Right cardiac atrium (tissue), 5 donors: ENCODE data around the gene MAP3K3. TPM values are rescaled to one million over a fixed set of nuclear protein-coding genes. Genes with fewer than 3 reads are reported as not detected.
A peak's percentile ranks its signal among the peaks of the same experiment; 100 is the strongest.

ENCODE experiments used
- ATAC-seq, 2 donors: fragments of 200-7000 bp; cut with Tn5 transposase; one replicate each; pipeline versions ENCODE4 v1.8.0 to v1.9.1; 2020; ENCODE audit warnings: moderate library complexity in 2 of 2, mild to moderate bottlenecking in 1 of 2
- DNase-seq, 3 donors: peaks; one replicate each; pipeline ENCODE4 v3.0.0-alpha.2; 2020
- H3K27ac ChIP-seq: one replicate; pipeline ENCODE4 v1.5.1; 2013; ENCODE audit warnings: mild to moderate bottlenecking, low read length, control low read depth, moderate library complexity
- H3K27me3 ChIP-seq: one replicate; pipeline ENCODE4 v1.6.1; 2013; ENCODE audit not compliant: control insufficient read depth, insufficient read depth
- H3K4me1 ChIP-seq: one replicate; pipeline ENCODE4 v1.6.1; 2013; ENCODE audit warnings: low read length; ENCODE audit not compliant: control insufficient read depth, insufficient read depth
- H3K4me3 ChIP-seq: one replicate; pipeline ENCODE4 v1.5.1; 2013; ENCODE audit warnings: low read length, control low read depth
- H3K9me3 ChIP-seq: one replicate; pipeline ENCODE4 v1.6.1; 2013; ENCODE audit warnings: low read length; ENCODE audit not compliant: control insufficient read depth
- WGBS: extraction: QIAGEN DNeasy Blood & Tissue Kit; methylation state at CpG from one replicate; pipeline ENCODE4 v1.1.7; 2013; 5-methylcytosine and 5-hydroxymethylcytosine counted together
- intact Hi-C, 4 donors: fragments of 100-400 bp; cut with DNase I; formaldehyde crosslinking; loops; one replicate each; pipeline versions ENCODE4 v1.11.0 to v1.14.0; 2022 to 2023
- polyA plus RNA-seq: library from polyadenylated mRNA; stranded (reverse); fragments of 200-250 nt; gene quantifications from one replicate; pipeline ENCODE4 v1.2.3, GENCODE V29; 2013
- total RNA-seq, 4 donors: library from RNA; stranded (reverse); fragmentation: NEBNext Ultra II Directional; extraction: Animal tissue kit (Norgen Biotek cat#: 25700); gene quantifications; one replicate each; pipeline ENCODE4 v1.2.1, GENCODE V29; 2021
- donor health status: healthy with polysubstance abuse.
- donor health status: DM: no; HTN: yes; CAD: no.
- donor health status: DM: no; HTN: no; CAD: no.
- donor health status: DM: no; HTN: yes; CAD: no; lungs with severe emphysema.
- donor health status: DM: yes; HTN: yes; CAD: no.

The MAP3K3 gene
- total and polyA plus RNA-seq, 5 donors = 32.6 to 51.0 (median 47.5) TPM

DNA sequence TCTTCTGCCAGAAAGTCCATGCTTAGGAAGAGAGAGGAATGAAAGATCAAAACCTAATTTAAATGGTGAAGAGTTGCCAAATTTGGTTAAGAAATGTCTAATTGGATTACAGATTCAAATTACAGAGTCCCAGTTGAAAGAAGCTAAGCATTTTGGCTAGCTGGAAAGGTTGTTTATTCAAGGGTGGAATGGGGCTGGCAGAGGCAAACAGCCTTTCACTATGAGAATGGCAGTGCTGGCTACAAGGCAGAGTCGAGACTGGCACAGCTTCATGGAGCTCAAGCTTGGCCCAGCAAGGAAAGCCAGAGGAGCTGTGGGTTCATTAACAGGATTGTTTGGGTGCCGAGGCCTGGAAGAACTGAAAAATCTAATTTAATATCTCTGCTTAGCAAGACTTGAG, 13.6 kb downstream of the MAP3K3 start:
- ATAC-seq = no peak
- H3K4me1 ChIP-seq = peaks cover 7% of the 10 kb centered on the region
- H3K27me3 ChIP-seq = no peaks in the 10 kb centered on the region
- H3K4me3 ChIP-seq = no peak overlapping the region
- 86% methylated on average over 2 of the region's 2 CpGs for WGBS
- intact Hi-C loops = no loop called here
- H3K27ac ChIP-seq = no peak overlapping the region
- DNase-seq = no peak
- H3K9me3 ChIP-seq = no peaks in the 10 kb centered on the region

DNA sequence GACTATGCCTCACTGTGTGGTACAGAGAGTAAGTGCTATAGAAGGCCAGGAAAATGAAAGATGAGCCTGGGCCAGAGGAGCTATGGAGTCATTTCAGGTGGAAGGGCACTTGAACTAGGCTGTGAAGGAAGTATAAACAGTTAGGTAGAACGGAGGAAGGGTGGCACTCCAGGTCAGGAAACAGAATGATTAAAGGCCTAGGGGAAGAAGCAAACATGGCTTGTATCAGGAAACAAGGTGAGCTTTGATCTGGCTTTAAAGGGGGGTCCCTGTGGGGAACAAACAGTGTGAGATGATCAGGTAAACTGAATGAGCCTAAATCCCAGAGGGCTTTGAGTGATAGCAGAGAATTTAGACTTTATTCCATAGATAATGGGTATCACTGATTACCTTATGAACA, 16.9 kb downstream of the MAP3K3 start:
- Histone ChIP-seq H3K9me3 (no peaks in the 10 kb centered on the region), H3K27ac (no peak overlapping the region), H3K27me3 (no peaks in the 10 kb centered on the region), H3K4me3 (no peak overlapping the region), H3K4me1 (peaks cover 7% of the 10 kb centered on the region)
- DNase-seq (no peak), ATAC-seq (no peak)
- intact Hi-C loops = no loop called here
- WGBS = 52% methylated on average over 1 of the region's 1 CpG

DNA sequence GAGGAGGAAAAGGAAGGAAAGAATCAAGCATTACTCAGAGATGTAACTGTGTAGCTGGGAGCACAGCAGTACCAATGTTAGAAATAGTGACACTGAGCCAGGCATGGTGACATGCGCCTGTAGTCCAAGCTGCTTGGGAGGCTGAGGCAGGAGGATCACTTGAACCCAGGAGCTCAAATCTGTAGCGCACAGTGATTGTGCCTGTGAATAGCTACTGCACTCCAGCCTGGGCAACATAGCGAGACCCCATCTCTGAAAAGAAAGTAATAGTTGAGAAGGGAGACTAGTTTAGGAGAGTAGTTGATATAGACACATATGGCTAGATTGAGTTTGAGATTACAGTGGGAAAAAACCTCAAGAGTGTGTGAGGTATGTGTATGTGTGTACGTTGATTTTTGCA, 17.8 kb downstream of the MAP3K3 start:
- intact Hi-C loops = no loop called here
- no peak overlapping the region for H3K27ac ChIP-seq
- H3K4me1 ChIP-seq = peaks cover 5% of the 10 kb centered on the region
- H3K27me3 ChIP-seq = no peaks in the 10 kb centered on the region
- DNase-seq (no peak), ATAC-seq (no peak)
- no peaks in the 10 kb centered on the region for H3K9me3 ChIP-seq
- WGBS = 98% methylated on average over 4 of the region's 4 CpGs
- no peak overlapping the region for H3K4me3 ChIP-seq

DNA sequence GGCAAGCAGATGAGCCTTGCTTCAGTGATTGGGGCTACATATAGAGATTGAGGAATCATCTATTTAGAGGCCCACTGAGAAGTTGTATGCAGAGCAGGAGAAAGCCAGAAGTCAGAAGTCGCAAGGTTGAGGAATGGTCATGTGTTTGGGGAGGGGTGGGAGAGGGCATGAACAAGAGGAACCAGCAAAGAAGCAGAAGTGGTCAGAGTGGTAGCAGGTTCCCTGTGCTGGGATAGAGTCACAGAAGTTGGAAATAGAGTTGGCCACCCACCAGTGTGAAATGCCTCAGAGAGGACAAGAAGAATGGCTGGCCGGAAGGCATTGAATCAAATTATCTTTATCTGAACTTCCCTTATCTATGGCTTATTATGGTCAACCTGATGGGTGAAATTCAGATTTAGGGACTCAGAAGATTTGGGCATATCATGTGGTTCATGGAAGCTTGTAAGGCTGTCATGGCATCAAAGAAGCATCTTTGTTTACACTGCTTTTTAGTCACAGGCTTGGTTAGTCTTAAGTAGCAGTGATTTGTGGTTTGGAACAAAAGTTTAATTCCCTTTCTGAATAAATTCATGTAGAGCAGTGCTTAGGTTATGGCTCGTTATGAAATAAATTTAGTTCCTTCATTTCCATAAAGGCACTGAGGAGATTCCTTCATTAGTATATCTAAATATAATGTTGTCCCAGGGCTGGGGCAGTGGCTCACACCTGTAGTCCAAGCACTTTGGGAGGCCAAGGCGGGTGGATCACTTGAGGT, 19.7 kb downstream of the MAP3K3 start:
- Histone ChIP-seq H3K4me1 (peaks cover 8% of the 10 kb centered on the region), H3K27ac (no peak overlapping the region), H3K27me3 (no peaks in the 10 kb centered on the region), H3K4me3 (no peak overlapping the region), H3K9me3 (no peaks in the 10 kb centered on the region)
- ATAC-seq (peak; percentile 73 to 76), DNase-seq (no peak)
- intact Hi-C loops = no loop called here
- WGBS = 79% methylated on average over 4 of the region's 4 CpGs

DNA sequence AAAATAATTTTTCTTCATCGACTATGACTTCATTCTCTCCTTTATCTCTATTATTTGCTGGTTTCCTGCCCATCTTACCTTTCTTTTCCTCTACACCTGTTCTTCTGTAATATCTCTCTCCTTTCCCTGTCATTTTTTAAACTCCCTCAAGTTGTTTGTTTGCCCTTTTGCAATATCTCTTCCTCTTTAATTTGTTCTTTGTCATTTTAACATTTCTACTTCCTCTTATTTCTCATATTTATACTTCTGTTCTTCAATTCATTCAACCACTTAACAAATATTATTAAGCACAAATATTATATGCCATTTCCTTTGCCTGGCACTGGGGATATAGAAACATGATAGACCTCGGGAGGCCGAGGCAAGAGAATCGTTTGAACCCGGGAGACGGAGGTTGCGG, 22.6 kb downstream of the MAP3K3 start:
- WGBS = 92% methylated on average over 7 of the region's 7 CpGs
- Histone ChIP-seq H3K4me1 (peaks cover 8% of the 10 kb centered on the region), H3K27me3 (no peaks in the 10 kb centered on the region), H3K9me3 (no peaks in the 10 kb centered on the region), H3K27ac (no peak overlapping the region), H3K4me3 (no peak overlapping the region)
- no peak for ATAC-seq
- intact Hi-C loops = no loop called here
- no peak for DNase-seq

DNA sequence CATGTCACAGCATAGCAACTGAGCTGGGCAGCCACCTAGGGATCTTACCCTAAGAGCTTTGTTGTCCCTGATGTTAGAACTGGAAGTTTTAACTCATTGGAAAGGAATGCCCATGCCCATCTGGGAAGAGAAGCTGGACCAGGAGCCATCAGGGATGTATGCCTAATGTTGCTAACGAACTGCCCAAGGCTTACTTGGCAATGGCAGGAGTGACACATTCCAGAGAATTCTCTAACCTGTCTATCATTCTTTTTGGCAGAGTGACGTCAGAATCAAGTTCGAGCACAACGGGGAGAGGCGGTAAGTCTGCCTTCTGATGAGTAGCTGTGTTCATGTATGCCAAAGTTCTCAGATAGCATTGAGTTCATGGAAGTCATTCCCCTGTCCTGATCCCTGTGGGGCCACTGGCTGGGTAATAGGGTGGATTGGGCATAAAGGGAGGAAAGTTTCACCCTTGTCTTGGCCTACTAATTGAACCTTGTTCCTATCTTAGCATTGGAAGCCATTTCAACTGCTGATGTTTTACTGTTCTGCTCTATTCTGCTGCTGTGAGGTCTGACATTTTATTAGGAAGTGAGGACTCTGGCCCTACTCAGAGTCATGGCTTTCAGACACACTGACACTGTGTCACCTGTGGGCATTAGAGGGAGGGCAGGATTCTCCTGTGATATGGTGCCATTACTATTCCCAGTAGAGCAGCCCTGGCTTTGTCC, 23.7 kb downstream of the MAP3K3 start:
- peaks cover 8% of the 10 kb centered on the region for H3K4me1 ChIP-seq
- ATAC-seq = peak in 1 of 2 donors; percentile 22
- H3K9me3 ChIP-seq = no peaks in the 10 kb centered on the region
- intact Hi-C loops = no loop called here
- 60% methylated on average over 5 of the region's 5 CpGs for WGBS
- no peak for DNase-seq
- no peaks in the 10 kb centered on the region for H3K27me3 ChIP-seq
- peak overlapping the region; percentile 31 for H3K27ac ChIP-seq
- no peak overlapping the region for H3K4me3 ChIP-seq

DNA sequence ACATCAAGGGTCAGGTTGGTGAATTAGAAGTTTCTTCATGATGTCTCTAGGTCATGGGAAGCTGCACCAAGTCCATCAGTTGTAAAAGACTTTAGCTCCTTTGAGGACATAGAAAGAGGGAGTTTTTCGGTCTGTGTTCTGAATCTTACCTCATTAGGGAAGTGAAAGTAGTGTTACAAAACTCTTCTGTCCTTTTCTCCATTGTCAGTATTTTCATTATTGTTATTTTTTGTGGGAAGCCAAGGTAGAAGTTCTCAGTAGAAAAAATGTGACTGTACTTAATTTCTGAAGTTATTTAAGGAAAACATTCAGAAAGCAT, 24.2 kb downstream of the MAP3K3 start:
- 92% methylated on average over 1 of the region's 1 CpG for WGBS
- DNase-seq = no peak
- intact Hi-C loops = no loop called here
- Histone ChIP-seq H3K27ac (no peak overlapping the region), H3K27me3 (no peaks in the 10 kb centered on the region), H3K4me3 (no peak overlapping the region), H3K9me3 (no peaks in the 10 kb centered on the region), H3K4me1 (peaks cover 8% of the 10 kb centered on the region)
- no peak for ATAC-seq

DNA sequence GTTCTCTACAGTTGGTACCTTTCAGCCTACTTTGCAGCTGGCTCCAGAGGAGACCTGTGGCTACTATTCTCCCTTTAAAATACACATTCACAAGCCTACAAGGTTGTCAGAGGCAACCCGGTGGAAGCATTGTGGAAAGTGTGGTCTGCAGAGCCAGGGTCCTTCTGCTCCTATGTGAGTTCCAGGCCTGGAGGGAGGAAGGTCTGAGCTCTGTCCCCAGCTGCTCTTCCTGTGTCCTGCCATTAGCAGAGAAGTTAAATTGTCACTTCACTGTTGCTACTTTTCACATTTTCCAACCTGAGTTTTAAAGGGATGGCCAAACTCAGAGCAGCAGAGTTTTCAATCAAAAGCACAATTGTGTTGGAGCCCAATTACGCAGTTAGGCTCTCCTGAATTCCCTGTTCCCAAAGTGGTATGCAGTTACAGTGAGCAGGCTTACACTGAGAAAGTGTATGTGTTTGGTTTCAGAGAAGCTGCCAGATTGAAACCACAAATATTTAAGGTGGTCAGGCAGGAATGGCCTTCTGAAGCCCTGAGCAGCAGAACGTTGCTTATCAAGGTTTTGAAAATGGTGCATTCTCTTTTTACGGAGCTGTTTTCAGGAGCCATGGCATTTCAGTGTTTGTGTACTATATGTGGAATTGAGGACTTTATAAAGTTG, 25.0 kb downstream of the MAP3K3 start:
- peaks cover 10% of the 10 kb centered on the region for H3K4me1 ChIP-seq
- DNase-seq = no peak
- H3K4me3 ChIP-seq = no peak overlapping the region
- no peak for ATAC-seq
- intact Hi-C loops = no loop called here
- WGBS = 76% methylated on average over 4 of the region's 4 CpGs
- no peaks in the 10 kb centered on the region for H3K9me3 ChIP-seq
- H3K27ac ChIP-seq = no peak overlapping the region
- no peaks in the 10 kb centered on the region for H3K27me3 ChIP-seq

DNA sequence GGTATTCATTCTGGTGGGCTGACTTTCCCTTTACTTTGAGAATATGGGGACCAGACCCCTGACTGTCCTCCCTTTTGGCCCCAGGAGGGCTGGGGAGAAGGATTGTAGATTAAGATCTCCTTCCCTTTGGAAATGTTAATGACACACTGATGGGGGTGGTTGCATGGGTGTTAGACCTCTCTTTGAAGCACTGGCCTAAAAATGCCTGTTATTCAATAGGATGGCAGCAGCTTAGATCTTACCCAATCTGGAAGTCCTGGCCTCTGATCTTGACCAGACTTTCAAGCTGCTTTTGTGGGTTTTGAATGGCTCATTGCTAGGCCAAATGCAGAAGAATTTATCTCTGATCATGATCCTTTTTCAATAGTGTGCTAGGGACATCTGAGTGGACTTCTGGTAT, 25.7 kb downstream of the MAP3K3 start:
- intact Hi-C loops = no loop called here
- peaks cover 11% of the 10 kb centered on the region for H3K4me1 ChIP-seq
- no peak overlapping the region for H3K4me3 ChIP-seq
- H3K27ac ChIP-seq = no peak overlapping the region
- H3K9me3 ChIP-seq = no peaks in the 10 kb centered on the region
- ATAC-seq (no peak), DNase-seq (no peak)
- no peaks in the 10 kb centered on the region for H3K27me3 ChIP-seq

DNA sequence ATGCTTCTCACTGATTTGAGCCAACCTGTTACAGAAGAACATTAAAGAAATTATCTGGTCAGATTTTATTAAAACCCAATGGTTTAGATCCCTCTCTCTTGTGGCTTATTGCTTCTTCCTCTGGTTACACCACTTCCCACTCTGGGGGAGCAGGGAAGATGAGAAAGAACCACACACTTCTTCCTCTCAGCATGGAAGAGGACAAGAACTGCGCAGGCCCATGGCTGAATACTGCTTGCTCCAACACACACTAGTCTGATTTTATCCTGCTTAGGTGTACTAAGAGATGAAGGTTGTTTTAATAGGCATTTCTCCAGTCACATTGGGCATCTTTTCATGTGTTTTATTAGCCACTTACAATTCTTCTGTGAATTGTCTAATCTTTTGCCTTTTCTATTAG, 27.6 kb downstream of the MAP3K3 start:
- Histone ChIP-seq H3K9me3 (no peaks in the 10 kb centered on the region), H3K27ac (no peak overlapping the region), H3K27me3 (no peaks in the 10 kb centered on the region), H3K4me1 (peaks cover 11% of the 10 kb centered on the region), H3K4me3 (no peak overlapping the region)
- DNase-seq (no peak), ATAC-seq (no peak)
- intact Hi-C loops = no loop called here
- WGBS = 86% methylated on average over 1 of the region's 1 CpG

DNA sequence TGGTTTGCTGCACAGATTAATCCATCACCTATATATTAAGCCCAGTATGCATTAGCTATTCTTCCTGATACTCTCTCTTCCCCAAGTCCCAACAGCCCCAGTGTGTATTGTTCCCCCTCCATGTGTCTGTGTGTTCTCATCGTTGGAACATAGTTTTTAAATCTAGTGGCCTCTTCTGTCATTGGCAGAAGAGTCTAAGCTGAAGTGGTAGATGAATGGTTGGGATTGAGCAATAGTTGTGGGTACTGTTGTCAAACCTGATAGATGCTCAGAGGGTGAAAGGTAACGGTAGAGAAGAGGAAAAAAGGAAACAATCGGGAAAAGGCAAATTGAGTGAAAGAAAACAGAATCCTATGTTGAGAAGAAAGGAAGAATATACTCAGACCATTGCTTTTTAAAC, 29.9 kb downstream of the MAP3K3 start:
- no peak overlapping the region for H3K27ac ChIP-seq

More for the DNA sequence above, 29.9 kb downstream of the MAP3K3 start:
- WGBS = 71% methylated on average over 3 of the region's 3 CpGs
- no peaks in the 10 kb centered on the region for H3K9me3 ChIP-seq
- intact Hi-C loops = no loop called here
- ATAC-seq (peak; percentile 19 to 51), DNase-seq (no peak)
- peaks cover 3% of the 10 kb centered on the region for H3K4me1 ChIP-seq
- H3K4me3 ChIP-seq = no peak overlapping the region
- H3K27me3 ChIP-seq = no peaks in the 10 kb centered on the region
